ENCODE results near the gene COL28A1.

The COL28A1 gene

GRCh38 chr7:7330997-7331396 is 204.7 kb downstream of the COL28A1 start:
- DNase-seq = no peak

DNA sequence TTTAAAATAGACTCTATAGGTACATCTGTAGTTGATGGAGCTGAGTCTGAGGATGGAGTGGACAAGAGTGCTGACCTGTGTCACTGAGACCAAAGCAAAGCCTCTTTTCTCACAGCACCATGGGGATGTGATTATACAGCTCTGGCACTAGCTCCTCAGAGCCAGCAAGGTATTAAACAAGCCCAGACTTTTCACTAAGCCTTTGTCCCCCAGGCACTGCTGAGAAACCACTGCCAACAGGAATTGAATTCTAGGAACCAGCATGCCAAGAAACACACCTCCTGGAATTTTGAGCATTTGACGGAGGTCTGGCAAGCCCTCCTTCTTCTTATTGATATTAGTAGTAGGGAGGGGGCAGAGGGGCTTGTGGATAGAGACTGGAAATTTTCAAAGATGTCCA is 206.3 kb downstream of the COL28A1 start:
- DNase-seq = no peak

- DNase-seq = no peak
These were observed 208.2 kb downstream of the COL28A1 start for GRCh38 chr7:7327423-7327822.

- DNase-seq = no peak
These were observed 211.0 kb downstream of the COL28A1 start for GRCh38 chr7:7324698-7325097.

DNA sequence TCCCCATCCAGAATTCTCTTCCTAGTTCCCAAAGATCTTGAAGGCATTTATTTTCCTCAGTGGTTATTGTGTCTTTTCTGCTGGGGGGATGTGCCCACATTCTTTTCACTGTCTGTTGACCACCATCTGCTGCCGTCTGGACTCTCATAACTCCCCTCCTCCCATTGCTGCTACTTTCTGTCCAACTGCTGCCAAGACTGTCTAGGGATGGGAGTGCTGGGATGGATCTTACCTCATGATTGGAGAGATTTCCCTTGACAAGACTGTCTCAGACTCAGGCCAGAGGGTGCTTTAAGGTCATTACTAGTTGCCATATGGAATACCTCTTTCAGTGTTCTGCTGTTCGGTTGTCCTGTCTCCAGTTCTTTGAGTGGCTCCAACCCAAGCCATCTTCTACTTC is 211.8 kb downstream of the COL28A1 start:
- no peak for DNase-seq

DNA sequence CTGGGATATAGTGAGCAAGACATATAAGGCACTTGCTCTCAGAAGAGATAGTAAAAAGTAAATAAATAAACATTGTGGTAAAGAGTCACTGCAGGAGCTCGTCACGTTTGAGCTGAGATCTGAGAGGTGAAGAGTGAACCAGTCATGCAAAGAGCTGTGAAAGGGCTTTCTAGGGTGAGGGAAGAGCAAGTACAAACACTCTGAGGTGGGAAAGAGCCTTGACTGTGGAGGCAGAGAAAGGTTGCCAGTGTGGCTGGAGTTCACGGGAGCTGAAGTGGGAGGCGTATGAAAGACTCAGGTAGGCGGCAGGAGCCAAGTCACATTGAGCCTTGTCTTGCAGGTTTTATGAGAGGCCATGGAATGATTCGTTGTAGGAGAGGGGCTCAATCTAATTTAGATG is 212.3 kb downstream of the COL28A1 start:
- DNase-seq = no peak

GRCh38 chr7:7321681-7322080 is 214.0 kb downstream of the COL28A1 start:
- no peak for DNase-seq

DNA sequence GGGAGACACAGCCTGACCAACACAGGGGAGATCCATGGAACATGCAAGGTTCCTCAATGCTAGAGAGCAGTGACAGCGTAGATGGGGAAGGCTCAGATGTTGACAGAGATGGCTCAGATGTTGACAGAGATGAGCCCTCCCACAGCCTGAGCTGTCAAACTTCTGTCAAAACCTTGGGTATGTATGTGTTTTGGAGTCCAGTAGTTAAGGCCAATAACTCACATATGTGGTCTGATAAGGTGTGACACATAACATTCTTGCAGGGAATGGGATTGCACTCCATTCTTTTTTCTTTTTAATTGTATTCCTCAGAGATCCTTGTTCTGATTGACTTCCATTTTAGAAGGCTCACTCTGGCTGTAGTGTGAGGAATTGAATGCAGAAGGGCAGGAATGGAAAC is 217.1 kb downstream of the COL28A1 start:
- no peak for DNase-seq

DNA sequence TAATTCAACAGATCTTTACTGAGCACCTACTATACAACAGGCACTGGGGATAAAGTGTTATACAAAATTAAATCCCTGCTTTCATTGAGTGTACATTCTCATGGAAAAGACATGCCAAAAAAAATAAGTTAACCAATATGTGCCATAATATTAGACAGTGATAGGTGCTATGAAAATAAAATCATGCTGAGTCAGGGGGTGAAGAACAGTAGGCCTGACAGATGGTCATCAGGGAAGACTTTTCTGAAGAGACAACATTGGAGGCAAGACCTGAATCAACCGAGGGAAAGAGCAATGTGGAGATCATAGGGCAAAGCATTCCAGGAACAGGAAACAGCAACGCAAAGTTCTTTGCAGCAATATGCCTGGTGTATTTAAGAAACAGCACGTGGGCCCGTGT is 217.8 kb downstream of the COL28A1 start:
- DNase-seq = no peak

GRCh38 chr7:7315851-7316250 is 219.8 kb downstream of the COL28A1 start:
- no peak for DNase-seq

- DNase-seq = no peak
These were observed 223.3 kb downstream of the COL28A1 start for GRCh38 chr7:7312323-7312722.

- DNase-seq = no peak
These were observed 224.7 kb downstream of the COL28A1 start for GRCh38 chr7:7311001-7311400.

GRCh38 chr7:7309203-7309602 is 226.5 kb downstream of the COL28A1 start:
- DNase-seq = no peak
